GM21737 (cell line): ENCODE data around the gene CELA1.
"Not testable (repeated sequence)": the region's sequence is repeated elsewhere in the genome, so short reads cannot be mapped to it uniquely, and the experiment has no call there.

Source experiments
- ATAC-seq: cut with Tn5 transposase; IDR thresholded peaks from one replicate; pipeline ENCODE4 v1.9.1; 2021; ENCODE audit warnings: mild to moderate bottlenecking, moderate library complexity; ENCODE audit not compliant: unreplicated experiment

Gene CELA1

GRCh38 chr12:51349026-51349425, 2.5 kb upstream of the CELA1 start:
- no peak for ATAC-seq

- ATAC-seq, result no peak
These were observed 1.6 kb upstream of the CELA1 start for GRCh38 chr12:51348116-51348515.

- ATAC-seq, result no peak
These were observed 798 bp downstream of the CELA1 start for GRCh38 chr12:51345681-51346080.

GRCh38 chr12:51343201-51343600, 3.3 kb downstream of the CELA1 start:
- no peak for ATAC-seq

GRCh38 chr12:51342416-51342815, 4.1 kb downstream of the CELA1 start:
- no peak for ATAC-seq

GRCh38 chr12:51341251-51342007, 5.0 kb downstream of the CELA1 start:
- no peak for ATAC-seq

- no peak for ATAC-seq
These were observed 6.7 kb downstream of the CELA1 start for GRCh38 chr12:51339750-51340149.

- not testable (repeated sequence) for ATAC-seq
These were observed 9.1 kb downstream of the CELA1 start for GRCh38 chr12:51337336-51337735.

GRCh38 chr12:51335931-51336330, 10.5 kb downstream of the CELA1 start:
- ATAC-seq, result no peak

- no peak for ATAC-seq
These were observed 11.7 kb downstream of the CELA1 start for GRCh38 chr12:51334764-51335163.

- ATAC-seq, result no peak
These were observed 12.9 kb downstream of the CELA1 start for GRCh38 chr12:51333536-51333935.

GRCh38 chr12:51330186-51330585, 16.3 kb downstream of the CELA1 start:
- ATAC-seq, result no peak

- ATAC-seq, result no peak
These were observed 16.7 kb downstream of the CELA1 start for GRCh38 chr12:51329742-51330141.

GRCh38 chr12:51328587-51328986, 17.9 kb downstream of the CELA1 start:
- no peak for ATAC-seq

GRCh38 chr12:51326698-51327439, 19.6 kb downstream of the CELA1 start:
- peak; percentile 42 for ATAC-seq

- ATAC-seq, result no peak
These were observed 21.5 kb downstream of the CELA1 start for GRCh38 chr12:51324953-51325352.

- peak; percentile 59 for ATAC-seq
These were observed 22.2 kb downstream of the CELA1 start, which contains the start of gene BIN2 for GRCh38 chr12:51323966-51324895. TSS of gene BIN2 (minus strand) at chr12:51324174. CDS start at chr12:51324102, 72 bp downstream.

- ATAC-seq, result no peak
These were observed 23.0 kb downstream of the CELA1 start for GRCh38 chr12:51323317-51323960.

GRCh38 chr12:51322452-51322851, 24.0 kb downstream of the CELA1 start:
- no peak for ATAC-seq

GRCh38 chr12:51321882-51322281, 24.6 kb downstream of the CELA1 start:
- no peak for ATAC-seq
